Transverse colon (tissue), 4 donors: ENCODE results near the gene SEMA3A. TPM values are rescaled to one million over a fixed set of nuclear protein-coding genes. Genes with fewer than 3 reads are reported as not detected.

Experiments
- DNase-seq: peaks from one replicate; pipeline ENCODE4 v3.0.0-alpha.2; 2019
- H3K27ac ChIP-seq, 4 donors: fragments of 200-600 bp; sonication (generic); 2 replicates each; pipeline ENCODE4 v1.5.1; 2016 to 2018; ENCODE audit warnings: inconsistent platforms in 4 of 4
- H3K27me3 ChIP-seq: fragments of 200-600 bp; sonication (generic); 2 replicates; pipeline ENCODE4 v1.5.1; 2017; ENCODE audit warnings: inconsistent platforms
- H3K36me3 ChIP-seq, 4 donors: fragments of 200-600 bp; sonication (generic); 2 replicates each; pipeline ENCODE4 v1.5.1; 2017 to 2019; ENCODE audit warnings: inconsistent platforms in 4 of 4
- H3K4me1 ChIP-seq, 4 donors: fragments of 200-600 bp; sonication (generic); 2 replicates each; pipeline ENCODE4 v1.5.1; 2017 to 2020; ENCODE audit warnings: inconsistent platforms in 4 of 4
- H3K4me3 ChIP-seq, 4 donors: fragments of 200-600 bp; sonication (generic); 1 replicate in 1 of 4; 2 replicates in 3 of 4; pipeline versions ENCODE4 v1.5.1 to v1.6.1; 2017 to 2019; ENCODE audit warnings: inconsistent platforms in 4 of 4
- H3K9me3 ChIP-seq, 2 donors: fragments of 200-600 bp; sonication (generic); 2 replicates each; pipeline ENCODE4 v1.5.1; 2017 to 2019; ENCODE audit warnings: inconsistent platforms in 2 of 2
- EP300 ChIP-seq: sonication (generic); formaldehyde crosslinking; IDR thresholded peaks from one replicate; pipeline ENCODE4 v1.6.1; 2017; ENCODE audit warnings: antibody characterized with exemption, low read depth
- POLR2A ChIP-seq: fragments of 450-650 bp; IDR thresholded peaks from one replicate; pipeline ENCODE4 v1.6.1; 2016; ENCODE audit warnings: antibody characterized with exemption, mild to moderate bottlenecking, moderate library complexity
- POLR2AphosphoS5 ChIP-seq, 3 donors: sonication (generic); formaldehyde crosslinking; IDR thresholded peaks; one replicate each; pipeline ENCODE4 v1.6.1; 2016; ENCODE audit warnings: antibody characterized with exemption in 3 of 3
- WGBS, 2 donors: methylation state at CpG; one replicate each; pipeline ENCODE4 v1.1.5; 2018; ENCODE audit warnings: low coverage in 1 of 2; 5-methylcytosine and 5-hydroxymethylcytosine counted together
- in situ Hi-C, 4 donors: fragments of 200-750 bp; cut with MboI; loops; one replicate each; pipeline versions ENCODE4 v1.15.0 to v1.15.1; 2017; ENCODE audit warnings: low sequenced_read_pairs in 3 of 4, low pct_ligation_motif_present in 1 of 4, low pct_unique_long_range_greater_than_20kb in 1 of 4
- intact Hi-C: fragments of 100-400 bp; cut with DNase I; formaldehyde crosslinking; loops from one replicate; pipeline ENCODE4 v1.15.1; 2023; ENCODE audit warnings: low total_unique reads
- total RNA-seq, 4 donors: library from RNA; depleted of rRNA; stranded (reverse); fragments of >200 nt; gene quantifications; one replicate each; pipeline ENCODE4 v1.1.0, GENCODE V29; 2016
- TF ChIP-seq, protein P1 (sequence below), 5 experiments: fragments of 200-600 bp in 3 of 5; fragments of 450-650 bp in 2 of 5; sonication (generic) in 3 of 5; IDR thresholded peaks; 1 replicate in 2 of 5; 2 replicates in 3 of 5; pipeline ENCODE4 v1.5.1; 2016 to 2017; ENCODE audit warnings: antibody characterized with exemption in 5 of 5, inconsistent platforms in 3 of 5, mild to moderate bottlenecking in 2 of 5, moderate library complexity in 1 of 5

The SEMA3A gene
- total RNA-seq, 4 donors from 2014 or later: 1.00 to 8.3 (median 4.7) TPM

DNA sequence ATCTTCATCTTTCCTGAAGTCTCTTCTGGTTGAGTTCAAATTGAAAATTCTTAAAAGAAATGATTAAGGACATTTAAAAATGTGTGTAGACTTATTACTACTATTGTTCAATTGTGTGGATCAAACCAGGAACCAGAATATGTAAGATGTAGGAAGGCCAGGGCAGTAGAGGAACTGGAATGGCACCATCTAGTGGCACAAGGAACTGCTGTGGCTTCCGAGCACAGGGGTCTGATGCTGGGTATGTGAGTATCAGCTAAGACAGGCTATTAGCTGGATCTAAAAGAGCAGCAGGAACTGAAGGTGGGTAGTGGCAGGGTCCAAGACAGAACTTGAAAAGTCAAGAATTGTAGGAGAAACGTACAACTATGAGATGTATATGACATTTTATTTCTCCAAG, 247.3 kb downstream of the SEMA3A start:
- Histone ChIP-seq H3K9me3 (no peaks in the 10 kb centered on the region), H3K27ac (no peak overlapping the region), H3K27me3 (no peaks in the 10 kb centered on the region), H3K4me1 (no peaks in the 10 kb centered on the region), H3K36me3 (no peaks in the 10 kb centered on the region), H3K4me3 (no peak overlapping the region)
- TF ChIP-seq, protein P1, sequence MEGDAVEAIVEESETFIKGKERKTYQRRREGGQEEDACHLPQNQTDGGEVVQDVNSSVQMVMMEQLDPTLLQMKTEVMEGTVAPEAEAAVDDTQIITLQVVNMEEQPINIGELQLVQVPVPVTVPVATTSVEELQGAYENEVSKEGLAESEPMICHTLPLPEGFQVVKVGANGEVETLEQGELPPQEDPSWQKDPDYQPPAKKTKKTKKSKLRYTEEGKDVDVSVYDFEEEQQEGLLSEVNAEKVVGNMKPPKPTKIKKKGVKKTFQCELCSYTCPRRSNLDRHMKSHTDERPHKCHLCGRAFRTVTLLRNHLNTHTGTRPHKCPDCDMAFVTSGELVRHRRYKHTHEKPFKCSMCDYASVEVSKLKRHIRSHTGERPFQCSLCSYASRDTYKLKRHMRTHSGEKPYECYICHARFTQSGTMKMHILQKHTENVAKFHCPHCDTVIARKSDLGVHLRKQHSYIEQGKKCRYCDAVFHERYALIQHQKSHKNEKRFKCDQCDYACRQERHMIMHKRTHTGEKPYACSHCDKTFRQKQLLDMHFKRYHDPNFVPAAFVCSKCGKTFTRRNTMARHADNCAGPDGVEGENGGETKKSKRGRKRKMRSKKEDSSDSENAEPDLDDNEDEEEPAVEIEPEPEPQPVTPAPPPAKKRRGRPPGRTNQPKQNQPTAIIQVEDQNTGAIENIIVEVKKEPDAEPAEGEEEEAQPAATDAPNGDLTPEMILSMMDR (IDR thresholded peaks at IDR 0.05): peak in 2 of 5 experiments; percentile 13 to 29
- TF ChIP-seq EP300 (no peak), POLR2A (no peak), POLR2AphosphoS5 (IDR thresholded peaks at IDR 0.05) (no peak)
- WGBS, 2 donors: 60 to 66% methylated on average over 2 of the region's 2 CpGs
- DNase-seq: peak; percentile 8
- in situ Hi-C loops: loop anchor here in 1 of 4 donors (10.0 kb wide), 1 partner anchor 1078 kb away; no protein-coding TSS in a partner anchor
- intact Hi-C loops: no loop called here

DNA sequence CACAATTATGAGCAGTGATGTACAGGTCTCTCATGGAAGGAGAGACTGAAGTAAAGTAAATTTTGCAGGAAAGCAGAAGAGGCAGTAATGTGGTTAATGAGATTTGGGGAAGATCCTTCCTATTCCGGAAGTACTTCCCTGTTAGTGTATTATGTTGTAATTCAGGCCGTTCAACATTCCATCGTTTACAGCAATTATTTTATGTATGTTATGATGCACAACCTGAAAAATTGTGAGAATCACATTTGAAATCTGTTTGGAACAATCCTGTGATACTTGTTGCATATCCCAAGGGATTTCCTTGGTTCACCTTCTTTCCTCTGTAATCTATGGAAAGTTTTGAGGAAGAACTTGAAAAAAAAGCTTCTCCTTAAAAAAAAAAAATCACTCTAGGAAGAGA, 247.8 kb downstream of the SEMA3A start:
- no peak for DNase-seq
- H3K27me3 ChIP-seq: no peaks in the 10 kb centered on the region
- H3K4me3 ChIP-seq: no peak overlapping the region
- no peaks in the 10 kb centered on the region for H3K9me3 ChIP-seq
- no peak for TF ChIP-seq POLR2AphosphoS5 (IDR thresholded peaks at IDR 0.05)
- no peak for TF ChIP-seq EP300
- no peak for TF ChIP-seq POLR2A
- TF ChIP-seq, protein P1 (IDR thresholded peaks at IDR 0.05): no peak
- no peak overlapping the region for H3K27ac ChIP-seq
- intact Hi-C loops (no loop called here), in situ Hi-C loops (loop anchor here in 1 of 4 donors (10.0 kb wide), 1 partner anchor 1078 kb away; no protein-coding TSS in a partner anchor)
- no peaks in the 10 kb centered on the region for H3K36me3 ChIP-seq
- WGBS, 2 donors: 70 to 76% methylated on average over 3 of the region's 3 CpGs
- H3K4me1 ChIP-seq: no peaks in the 10 kb centered on the region

DNA sequence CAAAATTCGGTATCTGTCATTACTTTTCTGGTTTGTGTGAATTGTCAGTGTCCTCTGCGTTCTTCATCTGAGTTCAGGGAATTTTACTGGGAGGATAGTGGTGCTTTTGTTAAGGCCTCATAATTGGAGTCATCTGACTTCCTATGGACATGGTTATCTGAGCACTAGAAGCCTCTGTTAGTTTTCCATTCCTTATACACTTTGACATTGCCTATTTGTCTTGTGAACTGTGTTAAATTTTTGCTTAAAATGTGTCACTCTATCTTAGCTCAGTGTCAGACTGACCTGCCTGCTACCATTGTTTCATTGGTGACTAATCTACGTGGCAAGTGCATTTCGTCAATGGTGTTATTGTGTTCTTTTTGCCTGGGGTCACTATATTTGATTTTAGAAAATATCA, 253.3 kb downstream of the SEMA3A start:
- H3K4me1 ChIP-seq: no peaks in the 10 kb centered on the region
- H3K36me3 ChIP-seq: no peaks in the 10 kb centered on the region
- no peak for DNase-seq
- H3K9me3 ChIP-seq: no peaks in the 10 kb centered on the region
- WGBS, 2 donors: 88 to 89% methylated on average over 4 of the region's 4 CpGs
- TF ChIP-seq POLR2AphosphoS5 (IDR thresholded peaks at IDR 0.05) (no peak), EP300 (no peak), POLR2A (no peak)
- TF ChIP-seq, protein P1 (IDR thresholded peaks at IDR 0.05): no peak
- H3K27ac ChIP-seq: no peak overlapping the region
- no peak overlapping the region for H3K4me3 ChIP-seq
- in situ Hi-C loops: loop anchor here in 1 of 4 donors (10.0 kb wide), 1 partner anchor 1084 kb away; no protein-coding TSS in a partner anchor
- intact Hi-C loops: no loop called here
- H3K27me3 ChIP-seq: no peaks in the 10 kb centered on the region

DNA sequence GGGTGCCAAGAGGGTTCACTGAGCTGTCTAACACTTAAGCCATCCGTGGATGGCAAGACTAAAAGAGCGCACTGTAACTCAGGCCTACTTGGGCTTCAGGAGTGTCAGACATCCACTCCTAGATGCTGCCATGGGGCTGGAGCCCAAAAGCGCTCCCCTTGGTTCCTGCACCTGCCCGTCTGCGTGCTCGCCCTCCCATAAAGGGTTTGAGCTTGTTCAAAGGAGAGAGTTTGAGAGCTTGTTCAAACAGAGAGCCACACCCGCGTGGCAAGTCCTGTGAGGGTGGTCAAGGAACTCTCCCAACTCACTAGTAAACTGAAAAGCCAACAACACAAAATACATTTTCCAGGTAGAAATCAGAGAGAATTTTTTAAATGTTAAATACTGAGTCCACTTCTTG, 256.7 kb downstream of the SEMA3A start:
- H3K27ac ChIP-seq: no peak overlapping the region
- TF ChIP-seq POLR2A (no peak), POLR2AphosphoS5 (IDR thresholded peaks at IDR 0.05) (no peak), EP300 (no peak)
- TF ChIP-seq, protein P1 (IDR thresholded peaks at IDR 0.05): no peak
- WGBS, 2 donors: 56% methylated on average over 8 of the region's 8 CpGs; no CpG with 5 or more reads in 1 of the 2 donors
- H3K4me1 ChIP-seq: no peaks in the 10 kb centered on the region
- H3K9me3 ChIP-seq: no peaks in the 10 kb centered on the region
- no peaks in the 10 kb centered on the region for H3K36me3 ChIP-seq
- intact Hi-C loops (loop anchor here (2.0 kb wide), 1 partner anchor 1087 kb away; no protein-coding TSS in a partner anchor), in situ Hi-C loops (loop anchor here in 2 of 4 donors (10.0 kb wide), 1 partner anchor 1087 kb away; no protein-coding TSS in a partner anchor)
- DNase-seq: no peak
- no peak overlapping the region for H3K4me3 ChIP-seq
- H3K27me3 ChIP-seq: no peaks in the 10 kb centered on the region
